CD4-positive, alpha-beta T cell treated with Interleukin-4 for 4 hours (primary cell): ENCODE measurements around the gene LIG1.

ENCODE experiments used
- DNase-seq: peaks from one replicate; pipeline ENCODE4 v3.0.0-alpha.2; 2020

Gene LIG1

GRCh38 chr19:48169939-48170803, at the start of gene LIG1, which contains the start of gene ZSWIM9:
Gene LIG1 (minus strand): TSS chr19:48170344. CDS start chr19:48165566, 4,778 bp downstream.
Gene ZSWIM9 (plus strand): TSS chr19:48170680. CDS start chr19:48171803, 1,123 bp downstream.
- peak; percentile 87 for DNase-seq

DNA sequence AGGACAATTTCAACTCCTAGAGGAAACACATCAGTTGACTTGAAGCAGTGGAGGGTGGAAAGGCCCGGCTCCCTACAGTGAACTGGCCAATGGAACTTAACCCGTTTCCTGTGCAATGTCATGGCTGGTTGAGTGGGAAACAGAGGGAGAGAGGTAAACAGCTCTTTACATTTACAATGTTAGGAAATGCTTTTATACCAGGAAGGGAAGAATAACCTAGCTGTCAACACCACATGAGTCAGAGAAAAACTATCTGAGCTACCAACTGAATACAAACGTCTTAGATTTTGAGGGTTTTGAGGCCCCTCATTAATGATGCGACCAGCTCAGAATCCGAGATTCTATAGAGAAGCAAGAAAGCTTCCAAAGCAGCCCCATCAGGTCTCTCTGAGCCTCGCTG, 48.9 kb upstream of the LIG1 start:
- no peak for DNase-seq

DNA sequence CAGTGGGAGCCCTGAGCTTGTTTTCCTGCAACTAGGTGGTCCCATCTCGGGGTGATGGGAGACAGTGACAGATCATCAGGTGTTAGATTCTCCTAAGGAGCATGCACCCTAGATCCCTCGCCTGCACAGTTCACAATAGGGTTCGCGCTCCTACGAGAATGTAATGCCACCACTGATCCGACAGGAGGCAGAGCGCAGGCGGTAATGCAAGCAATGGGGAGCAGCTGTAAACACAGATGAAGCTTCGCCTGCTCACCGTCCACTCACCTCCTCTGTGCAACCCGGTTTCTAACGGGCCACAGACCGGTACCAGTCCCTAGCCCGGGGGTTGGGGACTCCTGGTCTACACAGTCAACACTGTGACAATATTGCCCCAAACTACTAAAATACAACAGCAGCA, 46.8 kb upstream of the LIG1 start:
- DNase-seq = no peak

- no peak for DNase-seq
Observed at GRCh38 chr19:48213959-48214358, 43.8 kb upstream of the LIG1 start.

GRCh38 chr19:48210005-48210404, 39.9 kb upstream of the LIG1 start:
- DNase-seq = no peak

- no peak for DNase-seq
Observed at GRCh38 chr19:48206397-48207093, 36.4 kb upstream of the LIG1 start.

GRCh38 chr19:48203794-48204628, 33.9 kb upstream of the LIG1 start:
- peak; percentile 92 for DNase-seq

DNA sequence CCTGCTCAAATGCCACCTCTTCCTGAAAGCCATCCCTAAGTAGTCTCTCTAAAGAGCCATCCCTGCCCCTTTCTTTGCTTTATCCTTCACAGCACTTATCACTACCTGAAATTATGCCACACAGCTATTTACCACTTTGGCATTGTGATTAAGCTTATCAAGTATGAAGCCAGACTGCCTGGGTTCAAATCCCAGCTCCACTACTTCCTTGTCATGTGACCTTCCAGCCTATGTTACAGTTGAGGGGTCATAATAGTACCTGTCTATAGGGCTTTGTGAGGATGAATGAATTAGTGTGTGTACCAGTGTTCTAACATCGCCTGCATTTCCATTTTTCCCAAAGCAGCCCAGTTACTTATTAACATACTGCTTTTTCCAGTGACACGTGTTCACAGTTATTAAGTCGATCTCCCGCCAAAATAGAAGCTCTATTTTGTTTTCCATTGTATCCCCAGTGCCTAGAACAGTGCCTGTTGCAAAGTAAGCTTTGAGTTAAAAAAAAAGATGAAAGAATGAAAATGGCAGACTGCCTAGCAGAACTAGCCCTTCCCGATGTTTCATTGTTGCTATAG, 33.2 kb upstream of the LIG1 start:
- DNase-seq = no peak

GRCh38 chr19:48196933-48197665, 27.0 kb upstream of the LIG1 start:
- no peak for DNase-seq

DNA sequence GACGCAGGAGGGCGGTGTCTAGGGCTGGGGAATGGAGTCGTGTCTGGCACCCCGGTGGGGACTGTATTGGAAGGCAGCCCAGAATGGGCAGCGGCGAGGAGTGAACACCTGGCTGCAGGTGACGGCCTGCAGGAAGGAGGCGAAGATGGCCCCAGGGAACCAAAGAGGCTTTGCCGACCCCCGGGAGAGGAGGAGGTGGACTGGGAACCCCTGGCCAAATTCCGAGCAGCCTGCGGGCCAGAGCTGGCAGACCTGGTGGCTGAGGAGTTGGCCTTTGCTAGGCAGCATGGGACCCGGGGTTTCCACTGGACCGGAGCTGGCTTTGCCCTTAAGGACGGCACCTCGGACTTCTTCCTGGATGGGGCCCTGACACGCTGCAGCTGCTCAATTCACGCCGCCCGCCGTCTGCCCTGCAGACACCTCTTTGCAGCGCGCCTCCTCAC, 26.2 kb upstream of the LIG1 start:
- no peak for DNase-seq

DNA sequence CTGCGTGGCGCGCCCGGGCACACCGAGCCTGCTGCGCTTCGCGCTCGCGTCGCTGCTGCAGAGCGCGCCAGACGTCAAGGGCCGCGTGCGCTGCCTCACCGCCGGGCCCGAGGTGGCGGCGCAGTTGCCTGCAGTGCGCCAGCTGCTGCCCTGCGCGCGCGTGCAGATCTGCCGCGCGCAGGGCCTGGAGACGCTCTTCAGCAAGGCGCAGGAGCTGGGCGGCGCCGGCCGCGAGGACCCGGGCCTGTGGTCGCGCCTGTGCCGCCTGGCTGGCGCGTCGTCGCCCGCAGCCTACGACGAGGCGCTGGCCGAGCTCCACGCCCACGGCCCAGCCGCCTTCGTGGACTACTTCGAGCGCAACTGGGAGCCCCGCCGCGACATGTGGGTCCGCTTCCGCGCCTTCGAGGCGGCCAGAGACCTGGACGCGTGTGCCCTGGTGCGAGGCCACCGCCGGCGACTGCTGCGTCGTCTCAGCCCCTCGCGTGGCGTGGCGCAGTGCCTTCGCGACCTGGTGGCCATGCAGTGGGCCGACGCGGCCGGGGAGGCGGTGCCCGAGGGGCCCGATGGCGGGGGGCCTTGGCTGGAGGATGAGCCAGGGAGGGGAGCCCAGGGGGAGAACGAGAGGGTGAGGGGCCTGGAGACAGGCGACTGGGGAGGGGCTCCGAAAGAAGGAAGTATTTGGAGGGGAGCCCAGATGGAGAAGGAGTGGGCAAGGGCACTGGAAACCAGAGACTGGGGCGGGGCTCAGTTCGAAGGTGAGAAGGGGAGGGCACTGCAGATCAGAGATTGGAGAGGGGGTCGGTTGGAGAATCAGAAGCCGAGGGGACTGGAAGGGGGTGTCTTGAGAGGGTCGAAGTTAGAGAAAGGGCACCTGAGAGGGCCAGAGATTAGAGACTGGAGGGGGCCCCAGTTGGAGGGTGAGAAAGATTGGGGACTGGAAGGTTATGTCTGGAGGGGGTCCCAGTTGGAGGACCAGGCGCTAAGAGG, 25.0 kb upstream of the LIG1 start:
- DNase-seq = no peak

DNA sequence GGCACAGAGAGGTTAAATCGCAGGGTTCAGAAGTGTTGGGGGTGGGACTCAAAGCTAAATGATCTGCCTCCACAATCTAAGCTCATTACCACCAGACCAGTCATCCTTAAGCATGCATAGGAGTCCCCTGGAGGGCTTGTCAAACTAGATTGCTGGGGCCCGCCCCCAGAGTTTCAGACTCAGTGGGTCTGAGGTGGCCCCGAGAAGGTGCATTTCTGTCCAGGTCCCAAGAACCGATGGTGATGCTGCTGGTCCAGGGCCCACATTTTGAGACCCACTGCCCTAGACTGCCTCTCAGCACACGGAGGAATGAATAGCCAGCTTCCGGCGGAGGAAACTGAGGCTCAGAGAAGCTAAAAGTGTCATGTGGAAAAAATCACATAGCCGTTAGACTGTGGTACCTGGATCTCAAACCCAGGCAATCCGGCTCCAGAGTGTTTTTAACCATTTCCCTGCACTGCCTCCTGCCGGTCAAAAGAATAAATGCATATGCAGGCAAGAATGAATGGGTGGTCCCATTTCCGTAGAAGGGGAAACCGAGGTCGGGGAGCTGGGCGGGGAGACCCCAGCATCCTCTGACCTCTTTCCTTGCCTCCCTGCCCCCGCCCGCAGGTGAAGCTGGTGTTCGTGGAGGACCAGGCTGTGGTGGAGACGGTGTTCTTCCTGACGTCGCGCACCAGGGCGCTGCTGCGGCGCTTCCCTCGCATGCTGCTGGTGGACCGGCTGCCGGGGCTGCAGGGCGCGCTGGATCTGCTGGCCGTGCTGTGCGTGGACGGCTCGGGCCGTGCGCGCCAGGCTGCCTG, 24.1 kb upstream of the LIG1 start:
- peak; percentile 32 for DNase-seq

GRCh38 chr19:48192750-48193149, 22.6 kb upstream of the LIG1 start:
- no peak for DNase-seq

DNA sequence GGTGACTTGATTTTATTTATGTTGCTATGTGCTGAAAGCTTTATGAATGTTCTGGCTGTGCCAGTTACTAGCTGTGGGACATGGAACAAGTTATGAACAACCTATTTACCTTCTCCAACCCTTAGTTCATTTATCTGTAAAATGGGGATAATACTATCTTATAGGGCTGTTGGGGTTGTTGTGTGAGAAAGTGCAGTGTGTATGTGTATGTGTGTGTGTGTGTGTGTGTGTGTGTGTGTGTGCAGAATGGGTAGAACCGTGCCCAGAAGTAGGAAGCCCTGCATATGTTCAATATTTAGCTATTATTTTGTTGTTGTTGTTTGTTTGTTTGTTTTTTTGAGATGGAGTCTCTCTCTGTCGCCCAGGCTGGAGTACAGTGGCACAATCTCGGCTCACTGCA, 20.7 kb upstream of the LIG1 start:
- DNase-seq = no peak

GRCh38 chr19:48190288-48190884, 20.2 kb upstream of the LIG1 start:
- peak; percentile 17 for DNase-seq

DNA sequence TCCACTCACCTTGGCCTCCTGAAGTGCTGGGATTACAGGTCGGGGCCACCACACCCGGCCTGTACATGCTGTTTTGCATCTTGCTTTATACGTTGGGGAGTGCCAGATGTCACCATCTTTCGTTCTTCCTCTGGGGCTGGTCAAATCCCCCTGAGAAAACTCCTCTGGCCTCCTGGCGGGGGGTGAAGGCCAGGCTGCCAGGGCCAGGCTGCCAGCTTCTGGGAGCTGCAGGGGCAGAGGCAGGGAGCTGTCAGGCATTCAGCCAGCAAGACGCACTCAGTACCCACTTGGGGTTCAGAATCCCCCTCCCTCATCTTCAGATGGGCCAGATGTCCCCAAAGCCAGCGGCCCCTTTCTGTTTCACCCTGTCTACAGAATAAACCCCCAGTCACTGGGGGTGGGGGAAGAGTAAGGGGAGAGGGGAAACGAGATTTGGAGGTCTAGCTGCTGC, 16.4 kb upstream of the LIG1 start:
- no peak for DNase-seq

- no peak for DNase-seq
Observed at GRCh38 chr19:48186015-48186414, 15.9 kb upstream of the LIG1 start.

DNA sequence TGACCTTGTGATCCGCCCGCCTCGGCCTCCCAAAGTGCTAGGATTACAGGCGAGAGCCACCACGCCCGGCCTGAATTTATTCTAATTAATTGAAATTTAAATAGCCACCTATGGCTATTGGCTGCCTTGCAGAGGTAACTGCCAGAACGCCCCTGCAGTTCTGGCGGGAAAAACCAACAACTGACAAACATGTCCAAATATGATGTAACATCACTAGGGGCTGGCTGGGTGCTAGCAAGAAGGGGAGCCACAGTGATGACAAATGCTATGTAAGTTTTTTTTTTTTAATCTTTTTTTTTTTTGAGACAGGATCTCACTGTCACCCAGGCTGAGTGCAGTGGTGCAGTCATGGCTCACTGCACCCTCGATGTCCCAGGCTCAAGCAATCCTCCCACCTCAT, 13.2 kb upstream of the LIG1 start:
- DNase-seq = no peak

- DNase-seq = no peak
Observed at GRCh38 chr19:48182434-48182833, 12.3 kb upstream of the LIG1 start.
